NCI-H2196 (cell line): Measurements from ENCODE around the gene LTBP4.
A peak's percentile ranks its signal among the peaks of the same experiment; 100 is the strongest.
"Not testable (repeated sequence)": the region's sequence is repeated elsewhere in the genome, so short reads cannot be mapped to it uniquely, and the experiment has no call there.

Experiments used
- DNase-seq: peaks from one replicate; lab custom pipeline; 2025; ENCODE audit not compliant: unreplicated experiment; lab: John Stamatoyannopoulos, UW

LTBP4 gene

DNA sequence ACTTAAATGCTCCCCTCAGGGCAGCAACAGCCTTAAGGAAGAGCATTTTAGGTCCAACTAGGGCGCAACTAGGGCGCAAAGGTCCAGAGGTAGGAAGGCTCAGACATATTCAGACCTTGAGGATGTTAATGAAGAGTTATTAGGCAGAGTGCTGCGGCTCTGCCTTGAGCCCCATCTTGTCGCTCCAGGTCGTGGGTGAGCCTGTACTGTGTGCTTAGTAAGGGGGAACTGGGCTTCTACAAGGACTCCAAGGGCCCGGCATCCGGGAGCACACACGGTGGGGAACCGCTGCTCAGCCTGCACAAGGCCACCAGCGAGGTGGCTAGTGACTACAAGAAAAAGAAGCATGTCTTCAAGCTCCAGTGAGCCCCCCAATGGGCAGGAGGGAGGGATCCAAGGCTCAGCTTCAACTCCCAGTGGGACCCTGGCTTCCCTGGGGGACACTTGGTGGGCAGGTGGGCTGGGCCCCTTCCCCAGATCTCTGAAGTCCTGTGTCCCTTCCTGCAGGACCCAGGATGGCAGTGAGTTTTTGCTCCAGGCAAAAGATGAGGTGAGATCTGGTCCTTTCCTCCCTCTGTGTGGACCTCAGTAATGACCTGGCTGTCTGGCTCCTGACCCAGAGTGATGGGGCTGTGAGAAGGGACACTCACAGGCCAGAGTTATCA lies 29.2 kb upstream of the LTBP4 start:
- DNase-seq, result no peak

DNA sequence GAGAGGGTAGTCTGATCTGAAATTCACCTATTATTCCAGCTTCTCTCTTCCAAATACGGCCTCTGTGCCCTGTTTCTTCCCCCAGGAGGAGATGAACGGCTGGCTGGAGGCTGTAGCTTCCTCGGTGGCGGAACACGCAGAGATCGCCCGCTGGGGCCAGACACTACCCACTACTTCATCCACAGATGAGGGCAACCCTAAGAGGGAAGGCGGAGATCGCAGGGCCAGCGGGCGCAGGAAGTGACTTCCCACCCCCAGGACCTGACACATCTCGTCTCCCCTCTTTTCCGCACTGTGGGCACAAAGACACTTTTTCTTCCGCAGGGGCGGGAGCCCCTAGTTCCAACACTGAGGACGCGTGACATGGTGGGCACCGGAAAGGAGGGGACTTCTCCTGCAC lies 25.8 kb upstream of the LTBP4 start:
- DNase-seq, result no peak

DNA sequence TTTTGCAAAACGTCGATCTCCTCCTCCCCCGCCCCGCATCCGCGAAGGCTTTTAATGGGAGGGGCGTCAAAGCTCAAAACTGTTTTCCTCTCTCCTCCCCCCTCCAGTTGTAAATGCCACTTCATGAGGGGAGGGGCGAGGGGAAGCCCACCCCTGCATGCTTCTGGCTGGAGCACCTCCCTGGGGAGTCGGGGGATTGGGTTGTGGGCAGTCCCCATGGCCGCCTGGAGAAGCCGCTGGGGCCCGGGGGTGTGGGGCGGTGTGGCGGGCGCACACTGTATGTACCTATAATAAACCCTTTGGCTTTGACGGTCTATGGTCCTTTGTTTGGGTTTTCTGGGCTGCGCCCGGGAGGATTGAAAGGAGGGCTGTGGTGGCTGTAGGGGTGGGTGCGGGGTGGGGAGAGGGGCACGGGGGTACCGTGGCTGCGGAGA lies 25.0 kb upstream of the LTBP4 start:
- no peak for DNase-seq

DNA sequence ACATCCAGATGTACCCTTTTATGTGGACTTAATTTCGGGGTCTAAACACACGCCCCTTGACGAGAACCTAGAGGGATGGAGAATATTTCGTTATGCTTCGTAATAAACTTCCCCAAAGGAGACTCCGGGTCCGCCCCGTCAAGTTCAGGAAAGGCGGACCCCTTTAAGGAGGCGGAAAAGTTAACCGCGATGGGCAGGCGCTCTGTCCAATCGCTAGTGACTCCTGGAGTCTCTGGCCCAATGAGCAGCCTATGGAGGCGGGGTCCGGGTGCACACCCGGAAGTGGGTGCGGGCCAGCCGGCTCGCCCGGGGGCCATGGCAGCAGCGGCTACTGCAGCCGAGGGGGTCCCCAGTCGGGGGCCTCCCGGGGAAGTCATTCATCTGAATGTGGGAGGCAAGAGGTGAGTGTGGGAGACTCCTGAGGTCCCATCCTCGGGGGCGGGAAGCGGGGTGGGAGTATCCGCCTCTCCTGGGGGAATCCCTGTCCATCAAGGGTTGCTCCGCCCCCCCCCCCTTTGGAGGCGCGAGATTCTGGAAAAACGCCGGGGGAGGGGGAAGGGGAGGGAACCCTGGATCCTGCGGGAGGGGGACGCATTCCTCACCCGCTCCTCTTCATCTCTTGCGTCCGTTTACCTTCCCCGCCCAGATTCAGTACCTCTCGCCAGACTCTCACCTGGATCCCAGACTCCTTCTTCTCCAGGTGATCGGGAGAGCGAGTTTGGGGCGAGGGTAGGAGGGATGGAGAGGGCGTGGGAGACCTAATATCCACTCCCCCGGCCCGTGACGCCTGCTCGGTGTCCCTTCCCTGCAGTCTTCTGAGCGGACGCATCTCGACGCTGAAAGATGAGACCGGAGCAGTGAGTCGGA lies 24.4 kb upstream of the LTBP4 start, which contains the start of gene SHKBP1:
Gene SHKBP1, plus strand, starts transcription at position 289 of the 867 bp plus-strand sequence. Its CDS starts 27 bp downstream, at position 316.
- DNase-seq, result peak; percentile 95

GRCh38 chr19:40578442-40578908 lies 22.7 kb upstream of the LTBP4 start:
- peak; percentile 45 for DNase-seq

- no peak for DNase-seq
These were observed 20.6 kb upstream of the LTBP4 start for GRCh38 chr19:40580619-40581018.

- no peak for DNase-seq
These were observed 19.6 kb upstream of the LTBP4 start for GRCh38 chr19:40581531-40581930.

GRCh38 chr19:40582467-40582866 lies 18.7 kb upstream of the LTBP4 start:
- no peak for DNase-seq

DNA sequence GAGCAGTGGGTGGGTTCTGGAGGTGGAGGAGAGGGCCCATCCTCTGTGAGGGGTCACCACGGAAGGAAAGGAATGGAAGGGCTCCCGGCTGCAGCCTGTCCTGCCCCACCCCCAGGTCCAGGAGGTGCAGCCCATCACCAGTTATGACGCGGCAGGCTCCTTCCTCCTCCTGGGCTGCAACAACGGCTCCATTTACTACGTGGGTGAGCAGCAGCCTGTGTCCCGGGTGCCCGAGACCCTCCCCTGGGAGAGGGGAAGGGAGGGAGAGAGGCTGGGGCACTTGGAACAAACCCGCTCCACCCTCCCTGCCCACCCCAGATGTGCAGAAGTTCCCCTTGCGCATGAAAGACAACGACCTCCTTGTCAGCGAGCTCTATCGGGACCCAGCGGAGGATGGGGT lies 17.9 kb upstream of the LTBP4 start:
- no peak for DNase-seq

- DNase-seq, result no peak
These were observed 17.2 kb upstream of the LTBP4 start for GRCh38 chr19:40584007-40584406.

DNA sequence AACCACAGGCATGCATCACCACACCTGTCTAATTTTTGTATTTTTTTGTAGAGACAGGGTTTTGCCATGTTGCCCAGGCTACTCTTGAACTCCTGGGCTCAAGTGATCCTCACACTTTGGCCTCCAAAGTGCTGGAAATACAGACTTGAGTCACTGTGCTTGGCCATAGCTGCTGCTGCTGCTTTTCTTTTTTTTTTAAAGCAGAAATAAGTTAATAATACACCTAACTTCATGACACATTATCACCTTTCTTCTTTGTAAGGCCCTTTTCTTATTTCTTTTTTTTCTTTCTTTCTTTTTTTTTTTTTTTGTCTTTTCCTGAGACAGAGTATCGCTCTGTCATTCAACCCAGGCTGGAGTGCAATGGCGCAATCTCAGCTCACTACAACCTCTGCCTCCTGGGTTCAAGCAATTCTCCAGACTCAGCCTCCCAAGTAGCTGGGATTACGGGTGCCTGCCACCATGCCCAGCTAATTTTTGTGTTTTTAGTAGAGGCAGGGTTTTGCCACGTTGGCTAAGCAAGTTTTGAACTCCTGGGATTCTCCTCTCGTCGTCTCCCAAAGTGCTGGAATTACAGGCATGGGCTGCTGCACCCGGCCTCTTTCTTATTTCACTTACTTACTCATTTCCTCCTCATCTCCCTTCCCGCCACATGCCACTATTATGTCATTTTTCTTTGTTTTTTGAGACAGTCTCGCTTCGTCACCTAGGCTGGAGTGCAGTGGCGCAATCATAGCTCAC lies 15.8 kb upstream of the LTBP4 start:
- DNase-seq, result no peak

DNA sequence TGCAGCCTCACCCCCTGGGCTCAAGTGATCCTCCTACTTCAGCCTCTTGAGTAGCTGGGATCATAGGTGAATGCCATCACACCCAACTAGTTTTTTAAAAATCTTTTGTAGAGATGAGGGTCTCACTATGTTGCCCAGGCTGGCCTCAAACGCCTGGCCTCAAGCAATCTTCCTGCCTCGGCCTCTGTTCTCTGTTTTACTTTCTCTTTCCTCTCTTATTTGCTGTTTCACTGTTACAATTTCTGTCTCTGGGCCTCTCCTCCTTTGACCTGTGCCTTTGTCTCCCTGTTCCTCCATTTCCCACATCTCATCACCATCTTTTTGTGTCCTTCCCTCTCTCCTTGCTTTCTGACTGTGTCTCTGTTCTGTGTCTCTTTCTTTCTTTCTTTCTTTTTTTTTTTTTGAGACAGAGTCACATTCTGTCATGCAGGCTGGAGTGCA lies 15.2 kb upstream of the LTBP4 start:
- DNase-seq, result no peak

GRCh38 chr19:40586611-40587010 lies 14.6 kb upstream of the LTBP4 start:
- no peak for DNase-seq

DNA sequence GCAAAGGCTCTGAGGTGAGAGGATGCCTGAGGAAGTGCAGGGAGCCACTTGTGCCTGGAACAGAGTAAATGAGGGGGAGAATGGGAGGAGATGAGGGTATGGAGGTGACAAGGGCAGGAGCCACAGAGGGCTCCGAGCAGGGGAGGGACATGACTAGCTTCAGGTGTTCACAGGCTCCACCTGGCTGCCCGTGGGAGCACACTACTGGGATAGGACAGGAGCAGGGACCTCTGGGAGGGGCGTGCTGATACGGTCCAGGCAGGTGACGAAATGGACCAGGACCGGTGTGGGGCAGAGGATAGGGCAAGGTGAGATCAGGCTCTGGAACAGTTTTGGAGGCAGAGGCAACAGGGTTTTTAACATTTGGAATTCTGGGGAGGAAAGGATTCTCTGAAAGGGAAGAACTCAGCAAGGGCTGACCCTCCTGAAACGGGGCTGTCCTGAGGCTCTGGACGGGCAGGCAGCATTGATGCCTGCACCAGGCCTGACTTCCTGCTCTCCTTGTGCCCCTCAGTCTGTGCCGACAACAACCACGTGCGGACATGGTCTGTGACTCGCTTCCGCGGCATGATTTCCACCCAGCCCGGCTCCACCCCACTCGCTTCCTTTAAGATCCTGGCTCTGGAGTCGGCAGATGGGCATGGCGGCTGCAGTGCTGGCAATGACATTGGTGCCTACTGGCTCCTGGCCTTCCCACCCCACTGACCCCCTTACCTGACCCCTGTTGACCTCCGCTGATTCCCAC lies 12.9 kb upstream of the LTBP4 start:
- DNase-seq, result no peak

DNA sequence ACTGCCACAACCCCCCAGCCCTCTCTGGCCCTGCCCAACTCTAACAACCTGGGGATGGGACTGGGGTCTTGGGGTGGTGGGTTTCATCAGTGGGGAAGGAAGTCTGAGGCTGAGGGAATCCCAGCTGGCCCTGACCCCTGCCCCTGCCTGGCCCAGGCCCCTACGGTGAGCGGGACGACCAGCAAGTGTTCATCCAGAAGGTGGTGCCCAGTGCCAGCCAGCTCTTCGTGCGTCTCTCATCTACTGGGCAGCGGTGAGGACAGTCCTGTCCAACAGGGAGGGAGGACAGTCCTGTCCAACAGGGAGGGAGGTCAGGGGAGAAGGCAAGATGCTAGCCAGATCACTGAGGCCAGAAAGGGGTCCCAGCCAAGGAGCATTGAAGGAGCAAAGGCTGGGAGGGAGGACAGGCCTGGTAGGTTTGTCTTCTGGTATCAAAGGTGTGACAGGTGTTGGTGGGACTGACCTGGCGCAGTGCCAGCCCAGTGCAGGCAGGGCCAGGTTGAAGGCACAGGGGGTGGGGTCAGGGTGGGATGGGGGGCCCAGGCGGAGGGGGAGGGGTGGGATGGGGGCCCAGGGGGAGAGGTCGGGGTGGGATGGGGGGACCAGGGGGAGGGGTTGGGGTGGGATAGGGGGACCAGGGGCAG lies 12.1 kb upstream of the LTBP4 start:
- DNase-seq, result no peak

GRCh38 chr19:40589591-40590429 lies 11.4 kb upstream of the LTBP4 start:
- DNase-seq, result no peak

DNA sequence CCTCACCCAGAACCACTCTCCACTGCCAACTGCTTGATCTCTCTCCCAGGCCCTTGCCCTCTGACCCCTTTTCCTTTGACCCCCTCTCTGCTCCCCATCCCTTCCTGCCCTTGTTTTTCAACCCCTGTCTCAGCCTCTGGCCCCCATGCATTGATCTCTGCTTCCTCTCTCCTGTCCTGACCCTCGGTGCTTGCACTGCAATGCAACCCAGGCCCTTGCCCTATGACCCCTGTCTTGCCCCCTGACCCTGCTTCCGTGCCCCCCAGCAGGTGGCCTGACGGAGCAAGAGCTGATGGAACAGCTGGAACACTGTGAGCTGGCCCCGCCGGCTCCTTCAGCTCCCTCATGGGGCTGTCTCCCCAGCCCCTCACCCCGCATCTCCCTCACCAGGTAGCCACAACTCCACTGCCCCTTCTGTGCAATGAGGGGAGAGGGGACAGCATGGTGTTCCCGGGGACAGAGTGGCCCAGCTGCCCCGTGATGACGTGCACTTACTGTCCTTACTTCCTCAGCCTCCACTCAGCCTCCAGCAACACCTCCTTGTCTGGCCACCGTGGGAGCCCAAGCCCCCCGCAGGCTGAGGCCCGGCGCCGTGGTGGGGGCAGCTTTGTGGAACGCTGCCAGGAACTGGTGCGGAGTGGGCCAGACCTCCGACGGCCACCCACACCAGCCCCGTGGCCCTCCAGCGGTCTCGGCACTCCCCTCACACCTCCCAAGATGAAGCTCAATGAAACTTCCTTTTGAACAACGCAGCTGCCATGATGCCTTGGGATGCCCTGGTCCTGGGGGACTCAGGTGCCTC lies 10.5 kb upstream of the LTBP4 start:
- DNase-seq, result no peak

DNA sequence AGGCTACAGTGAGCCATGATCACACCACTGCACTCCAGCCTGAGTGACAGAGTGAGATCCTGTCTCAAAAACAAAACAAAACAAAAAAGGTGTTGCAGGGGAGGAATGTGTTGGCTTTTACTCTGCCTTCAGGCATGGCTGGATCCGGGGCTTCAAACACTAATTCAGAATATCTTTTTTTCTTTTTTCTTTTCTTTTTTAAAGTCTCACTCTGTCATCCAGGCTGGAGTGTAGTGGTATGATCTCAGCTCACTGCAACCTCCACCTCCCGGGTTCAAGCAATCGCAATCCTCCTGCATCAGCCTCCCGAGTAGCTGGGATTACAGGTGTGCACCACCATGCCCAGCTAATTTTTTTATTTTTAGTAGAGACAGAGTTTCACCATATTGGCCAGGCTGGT lies 9.4 kb upstream of the LTBP4 start:
- DNase-seq, result not testable (repeated sequence)

DNA sequence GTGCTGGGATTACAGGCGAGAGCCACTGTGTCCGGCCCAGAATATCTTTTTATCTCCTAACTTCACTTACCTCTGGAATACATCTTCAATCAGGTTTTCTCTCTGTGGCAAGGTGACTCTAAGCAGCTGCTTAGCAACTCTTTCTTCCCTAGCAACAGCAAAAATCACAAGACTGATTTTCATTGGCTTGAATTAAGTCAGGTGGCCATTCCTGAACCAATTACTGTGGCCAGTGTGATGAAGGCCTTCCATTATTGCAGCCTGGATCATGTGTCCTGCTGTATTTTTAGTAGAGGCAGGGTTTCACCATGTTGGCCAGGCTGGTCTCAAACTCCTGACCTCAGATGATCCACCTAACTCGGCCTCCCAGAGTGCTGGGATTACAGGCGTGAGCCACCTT lies 9.0 kb upstream of the LTBP4 start:
- peak; percentile 89 for DNase-seq
